ENCODE data around the gene GPR61.

Gene GPR61

DNA sequence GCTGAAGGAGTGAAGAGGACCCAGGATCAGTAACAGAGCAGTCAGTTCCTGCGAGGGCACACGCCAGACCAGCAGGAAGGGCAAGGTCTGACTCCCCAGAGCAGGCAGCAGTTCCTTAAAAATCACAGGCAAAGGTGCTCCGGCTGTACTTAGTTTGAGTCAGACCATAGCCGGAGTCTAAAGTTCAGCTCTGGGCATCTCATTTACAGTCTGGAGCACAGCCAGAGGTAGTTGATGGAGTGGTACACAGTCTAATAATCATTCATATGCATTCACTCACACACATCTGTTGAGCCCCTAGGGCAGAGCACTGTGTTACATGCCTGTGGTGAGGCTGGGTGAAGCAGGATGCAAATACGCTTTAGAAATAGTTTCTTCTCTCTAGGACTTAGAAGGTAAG lies 22.8 kb upstream of the GPR61 start:
- ChIA-PET POLR2A (no interaction called here), CTCF (interaction anchor here (1.5 to 43.8 kb wide), 5 partner anchors 9 to 123 kb away, joined by 4 to 1898 read pairs (median 19); partner anchors contain the start of genes CYB561D1 and GPR61)
- DNase-seq (ENCODE audit: extremely low spot score) = no peak
- TF ChIP-seq CTCF (IDR thresholded peaks at IDR 0.05; ENCODE audit: control extremely low read depth, extremely low read depth, low read depth, missing control alignments) = no peak

- CTCF ChIA-PET = interaction anchor here (19.3 to 43.8 kb wide), 2 partner anchors 17 to 22 kb away, joined by 406 to 1898 read pairs; partner anchors contain the start of genes CYB561D1 and GPR61
- TF ChIP-seq CTCF (IDR thresholded peaks at IDR 0.05; ENCODE audit: control extremely low read depth, extremely low read depth, low read depth, missing control alignments) = no peak
- no peak for DNase-seq (ENCODE audit: extremely low spot score)
- POLR2A ChIA-PET = no interaction called here
These were observed 22.3 kb upstream of the GPR61 start for GRCh38 chr1:109517337-109517736.

DNA sequence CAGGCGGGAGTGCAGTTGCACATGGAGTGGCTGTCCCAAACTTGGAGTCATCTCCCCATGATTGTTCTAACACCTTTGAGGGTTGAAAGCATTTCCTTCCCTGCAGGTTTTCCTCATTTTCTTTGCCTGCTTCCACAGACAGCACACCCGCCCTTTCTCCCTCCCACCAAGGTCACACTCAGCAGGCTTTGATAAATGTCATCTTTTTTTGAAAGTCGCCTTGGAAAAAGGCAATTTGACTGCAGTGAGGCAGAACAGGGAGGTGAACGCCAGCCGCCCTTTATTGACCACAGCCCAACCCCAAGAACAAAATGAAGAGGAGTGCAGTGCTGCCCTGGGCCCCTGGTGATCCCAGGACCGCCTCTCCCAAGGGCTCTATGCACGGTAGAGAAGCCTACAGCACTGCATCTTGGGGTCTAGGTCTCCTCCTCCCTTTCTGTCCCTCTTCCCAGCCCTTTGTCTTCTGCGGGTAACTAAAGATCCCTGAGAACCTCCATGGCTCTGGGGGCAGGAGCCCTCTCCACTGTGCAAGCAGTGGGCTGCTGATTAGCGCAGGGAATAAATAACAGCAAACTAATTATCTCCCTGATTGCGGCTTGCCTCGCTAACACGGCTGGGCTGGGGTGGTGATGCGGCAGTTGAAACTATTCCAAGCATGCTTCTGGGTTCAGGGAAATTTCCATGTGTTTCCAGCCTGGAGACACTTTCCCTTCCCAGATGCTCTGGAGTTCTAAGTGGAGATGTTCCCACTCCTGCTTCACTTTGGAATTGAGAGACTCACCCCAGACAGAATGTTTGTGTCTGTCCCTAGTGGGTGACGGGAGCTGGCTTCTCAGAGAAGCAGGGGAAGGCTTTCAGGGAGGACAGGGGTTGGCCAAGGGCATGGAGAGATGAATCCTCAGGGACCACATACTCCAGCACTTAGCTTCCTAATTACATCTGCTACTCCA lies 18.4 kb upstream of the GPR61 start:
- TF ChIP-seq CTCF (IDR thresholded peaks at IDR 0.05; ENCODE audit: control extremely low read depth, extremely low read depth, low read depth, missing control alignments) = no peak
- ChIA-PET CTCF (interaction anchor here (0.9 to 43.8 kb wide), 8 partner anchors 11 to 26 kb away, joined by 3 to 1898 read pairs (median 22); partner anchors contain the start of genes AMIGO1, ATXN7L2, CYB561D1 and GPR61), POLR2A (no interaction called here)
- no peak for DNase-seq (ENCODE audit: extremely low spot score)

DNA sequence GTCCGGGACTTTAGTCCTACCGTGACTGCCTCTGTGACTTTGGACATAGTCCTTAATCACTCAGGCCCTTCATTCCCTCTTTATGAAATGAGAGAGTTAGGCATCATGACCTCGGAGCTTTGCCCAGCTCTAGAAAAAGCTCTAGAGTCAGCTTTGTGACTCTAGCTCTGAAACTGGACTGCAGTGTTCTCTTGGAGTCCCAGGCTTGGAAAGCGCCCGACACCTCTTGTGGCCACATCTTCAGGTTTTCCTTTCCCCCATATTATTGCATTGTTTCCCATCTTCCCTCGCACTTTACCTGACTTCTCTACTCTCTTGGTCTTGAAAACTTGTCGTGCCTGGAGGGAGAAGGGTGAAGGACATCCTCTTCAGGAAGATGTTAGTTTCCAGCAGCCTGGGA lies 17.6 kb upstream of the GPR61 start:
- ChIA-PET POLR2A (no interaction called here), CTCF (interaction anchor here (1.8 to 26.3 kb wide), 3 partner anchors 10 to 24 kb away, joined by 7 to 1898 read pairs (median 38); partner anchors contain the start of genes AMIGO1, ATXN7L2 and CYB561D1)
- no peak for DNase-seq (ENCODE audit: extremely low spot score)
- TF ChIP-seq CTCF (IDR thresholded peaks at IDR 0.05; ENCODE audit: control extremely low read depth, extremely low read depth, low read depth, missing control alignments) = no peak

DNA sequence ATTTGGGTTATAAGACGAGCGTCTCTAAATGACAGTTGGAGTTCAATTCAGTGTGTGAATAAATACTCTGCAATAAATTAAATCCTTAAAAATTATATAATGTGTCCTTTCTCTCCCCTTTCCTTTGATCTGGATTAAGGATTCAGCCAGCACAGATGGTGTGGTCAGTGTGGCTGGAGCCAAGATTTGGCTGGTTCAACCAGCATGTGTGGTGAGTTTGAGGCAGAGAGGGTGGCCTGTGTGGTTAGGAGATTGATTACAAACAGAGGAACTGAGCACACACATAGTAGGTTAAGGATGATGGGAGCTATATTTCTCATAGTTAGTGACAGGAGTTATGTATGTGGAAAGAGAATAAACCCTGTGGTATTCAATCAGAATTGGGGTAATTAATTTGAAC lies 16.0 kb upstream of the GPR61 start:
- ChIA-PET POLR2A (no interaction called here), CTCF (interaction anchor here (1.0 to 26.3 kb wide), 3 partner anchors 9 to 115 kb away, joined by 3 to 1898 read pairs (median 38); partner anchors contain the start of genes AMIGO1, ATXN7L2 and CYB561D1)

More for the DNA sequence above, 16.0 kb upstream of the GPR61 start:
- no peak for DNase-seq (ENCODE audit: extremely low spot score)
- TF ChIP-seq CTCF (IDR thresholded peaks at IDR 0.05; ENCODE audit: control extremely low read depth, extremely low read depth, low read depth, missing control alignments) = no peak
